Stomach (tissue), 4 donors: ENCODE data around the gene XYLB.

Source experiments
- POLR2A ChIP-seq, 4 donors: fragments of 450-650 bp; IDR thresholded peaks; one replicate each; pipeline ENCODE4 v1.6.1; 2016; ENCODE audit warnings: antibody characterized with exemption in 4 of 4, control low read depth in 2 of 4, mild to moderate bottlenecking in 1 of 4, moderate library complexity in 1 of 4
- POLR2AphosphoS5 ChIP-seq, 3 donors: sonication (generic); formaldehyde crosslinking; IDR thresholded peaks; one replicate each; pipeline ENCODE4 v1.6.1; 2016; ENCODE audit warnings: antibody characterized with exemption in 3 of 3
- TF ChIP-seq, protein P1 (sequence below), 7 experiments: fragments of 450-650 bp in 4 of 7; fragments of 200-600 bp in 3 of 7; sonication (generic) in 3 of 7; IDR thresholded peaks; one replicate each; pipeline ENCODE4 v1.5.1; 2016 to 2019; ENCODE audit warnings: antibody characterized with exemption in 7 of 7, control low read depth in 2 of 7, mild to moderate bottlenecking in 1 of 7

DNA sequence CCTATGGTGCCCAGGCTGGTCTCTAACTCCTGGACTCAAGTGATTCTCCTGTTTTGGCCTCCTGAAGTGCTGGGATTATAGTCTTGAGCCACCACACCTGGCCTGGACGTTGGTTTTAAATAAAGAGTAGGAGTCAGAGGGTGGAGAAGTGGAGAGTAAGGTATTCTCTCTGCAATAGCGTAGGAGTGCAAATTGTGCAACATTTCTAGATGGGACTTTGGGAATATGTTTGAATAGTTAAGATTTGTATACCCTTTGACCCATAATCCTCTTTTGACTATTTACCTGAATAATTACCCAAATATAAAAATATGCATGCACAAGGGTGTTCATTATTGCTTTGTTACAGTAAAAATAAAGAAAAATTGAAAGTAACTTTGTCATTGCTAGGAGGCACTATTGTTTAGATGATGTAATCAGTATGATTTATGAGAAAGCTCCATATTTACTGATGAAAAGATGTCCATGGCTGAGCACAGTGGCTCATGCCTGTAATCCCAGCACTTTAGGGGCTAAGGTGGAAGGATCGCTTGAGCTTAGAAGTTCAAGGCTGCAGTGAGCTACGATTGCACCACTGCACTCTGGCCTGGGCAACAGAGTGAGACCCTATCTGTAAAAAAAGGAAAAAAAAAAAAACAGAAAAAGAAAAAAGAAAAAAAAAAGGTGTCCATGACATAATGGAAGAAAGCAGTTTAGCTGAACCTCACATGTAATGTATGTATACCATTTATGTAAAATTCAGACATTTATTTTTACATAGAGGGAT lies 15.1 kb upstream of the XYLB start:
- TF ChIP-seq POLR2A (IDR thresholded peaks at IDR 0.05) (no peak), POLR2AphosphoS5 (IDR thresholded peaks at IDR 0.05) (no peak)
- TF ChIP-seq, protein P1, sequence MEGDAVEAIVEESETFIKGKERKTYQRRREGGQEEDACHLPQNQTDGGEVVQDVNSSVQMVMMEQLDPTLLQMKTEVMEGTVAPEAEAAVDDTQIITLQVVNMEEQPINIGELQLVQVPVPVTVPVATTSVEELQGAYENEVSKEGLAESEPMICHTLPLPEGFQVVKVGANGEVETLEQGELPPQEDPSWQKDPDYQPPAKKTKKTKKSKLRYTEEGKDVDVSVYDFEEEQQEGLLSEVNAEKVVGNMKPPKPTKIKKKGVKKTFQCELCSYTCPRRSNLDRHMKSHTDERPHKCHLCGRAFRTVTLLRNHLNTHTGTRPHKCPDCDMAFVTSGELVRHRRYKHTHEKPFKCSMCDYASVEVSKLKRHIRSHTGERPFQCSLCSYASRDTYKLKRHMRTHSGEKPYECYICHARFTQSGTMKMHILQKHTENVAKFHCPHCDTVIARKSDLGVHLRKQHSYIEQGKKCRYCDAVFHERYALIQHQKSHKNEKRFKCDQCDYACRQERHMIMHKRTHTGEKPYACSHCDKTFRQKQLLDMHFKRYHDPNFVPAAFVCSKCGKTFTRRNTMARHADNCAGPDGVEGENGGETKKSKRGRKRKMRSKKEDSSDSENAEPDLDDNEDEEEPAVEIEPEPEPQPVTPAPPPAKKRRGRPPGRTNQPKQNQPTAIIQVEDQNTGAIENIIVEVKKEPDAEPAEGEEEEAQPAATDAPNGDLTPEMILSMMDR (IDR thresholded peaks at IDR 0.05), result no peak
